HepG2 (cell line): ENCODE results near the gene CCDC197. TPM values are rescaled to one million over a fixed set of nuclear protein-coding genes. Genes with fewer than 3 reads are reported as not detected.
A peak's percentile ranks its signal among the peaks of the same experiment; 100 is the strongest.

Experiments used
- CHCHD3 ChIP-seq: sonication (generic); formaldehyde crosslinking; IDR thresholded peaks from 2 replicates; pipeline ENCODE4 v1.8.0; 2022; ENCODE audit warnings: mild to moderate bottlenecking, missing genetic modification reagents, moderate library complexity
- MBD4 ChIP-seq: IDR thresholded peaks from 2 replicates; pipeline ENCODE4 v1.6.1; 2012; ENCODE audit warnings: low read length, inconsistent platforms, borderline replicate concordance
- MEIS1 ChIP-seq: sonication (generic); formaldehyde crosslinking; IDR thresholded peaks from 2 replicates; pipeline ENCODE4 v1.9.0; 2021; ENCODE audit warnings: mild to moderate bottlenecking, missing genetic modification reagents, moderate library complexity, borderline replicate concordance
- REXO4 ChIP-seq: sonication (generic); formaldehyde crosslinking; IDR thresholded peaks from 2 replicates; pipeline ENCODE4 v1.8.0; 2022; ENCODE audit warnings: missing genetic modification reagents, mild to moderate bottlenecking, borderline replicate concordance
- SMC3 ChIP-seq: IDR thresholded peaks from 2 replicates; pipeline ENCODE4 v1.6.1; 2011; ENCODE audit warnings: low read length, improper control_type of control experiment
- ZNF121 ChIP-seq: sonication (generic); formaldehyde crosslinking; IDR thresholded peaks from 2 replicates; pipeline ENCODE4 v1.5.0; 2020; ENCODE audit warnings: mild to moderate bottlenecking, missing genetic modification reagents
- ZNF335 ChIP-seq: sonication (generic); formaldehyde crosslinking; IDR thresholded peaks from 2 replicates; pipeline ENCODE4 v1.4.0; 2020; ENCODE audit warnings: missing genetic modification reagents
- ZNF572 ChIP-seq: sonication (generic); formaldehyde crosslinking; IDR thresholded peaks from 2 replicates; pipeline ENCODE4 v1.5.1; 2020; ENCODE audit warnings: mild to moderate bottlenecking, missing genetic modification reagents
- ZNF589 ChIP-seq: sonication (generic); formaldehyde crosslinking; conservative IDR thresholded peaks from 2 replicates; pipeline ENCODE4 v1.8.0; 2022; ENCODE audit warnings: mild to moderate bottlenecking, moderate library complexity, missing genetic modification reagents
- polyA plus RNA-seq, 8 experiments: library from polyadenylated mRNA; depleted of rRNA in 3 of 8; stranded (reverse) in 7 of 8; unstranded in 1 of 8; fragments of >200 nt; fragmentation: Illumina TruSeq in 4 of 8; extraction: Trizol in 4 of 8; gene quantifications; 2 replicates each; pipeline versions ENCODE4 v1.2.1 to v1.2.3, GENCODE V29; 2011 to 2016; ENCODE audit warnings: low read depth in 4 of 8, missing spikeins in 1 of 8, mixed read lengths in 1 of 8; ENCODE audit not compliant: insufficient read depth in 1 of 8
- total RNA-seq, 5 experiments: library from RNA; depleted of rRNA; stranded (reverse); fragments of >200 nt; fragmentation: Illumina TruSeq; extraction: Trizol; gene quantifications; 2 replicates each; pipeline ENCODE4 v1.2.3, GENCODE V29; 2016; ENCODE audit warnings: low read depth in 1 of 5
- TF ChIP-seq, protein P1 (sequence below), 2 experiments: fragments of 450-650 bp in 1 of 2; sonication (generic) in 1 of 2; formaldehyde crosslinking in 1 of 2; IDR thresholded peaks; 2 replicates each; pipeline versions ENCODE4 v1.6.1 to v1.8.0; 2016 to 2022; ENCODE audit warnings: antibody characterized with exemption in 1 of 2, mild to moderate bottlenecking in 1 of 2, missing genetic modification reagents in 1 of 2
- TF ChIP-seq, protein P2 (sequence below): sonication (generic); formaldehyde crosslinking; IDR thresholded peaks from 2 replicates; pipeline ENCODE4 v1.5.1; 2020; ENCODE audit warnings: missing genetic modification reagents, mild to moderate bottlenecking, borderline replicate concordance
- TF ChIP-seq, protein P3 (sequence below): sonication (generic); formaldehyde crosslinking; IDR thresholded peaks from 2 replicates; pipeline ENCODE4 v1.4.0; 2020; ENCODE audit warnings: missing genetic modification reagents; ENCODE audit errors: not compliant biosample characterization
- TF ChIP-seq, protein P4 (sequence below): sonication (generic); formaldehyde crosslinking; IDR thresholded peaks from 2 replicates; pipeline ENCODE4 v1.4.0; 2020; ENCODE audit warnings: low read depth, mild to moderate bottlenecking, missing genetic modification reagents

The CCDC197 gene
- total and polyA plus RNA-seq, 2 of the 13 experiments (the other 11 are each of a cell fraction or from before 2014, with no cell fraction given): 0.11 to 0.13 TPM

DNA sequence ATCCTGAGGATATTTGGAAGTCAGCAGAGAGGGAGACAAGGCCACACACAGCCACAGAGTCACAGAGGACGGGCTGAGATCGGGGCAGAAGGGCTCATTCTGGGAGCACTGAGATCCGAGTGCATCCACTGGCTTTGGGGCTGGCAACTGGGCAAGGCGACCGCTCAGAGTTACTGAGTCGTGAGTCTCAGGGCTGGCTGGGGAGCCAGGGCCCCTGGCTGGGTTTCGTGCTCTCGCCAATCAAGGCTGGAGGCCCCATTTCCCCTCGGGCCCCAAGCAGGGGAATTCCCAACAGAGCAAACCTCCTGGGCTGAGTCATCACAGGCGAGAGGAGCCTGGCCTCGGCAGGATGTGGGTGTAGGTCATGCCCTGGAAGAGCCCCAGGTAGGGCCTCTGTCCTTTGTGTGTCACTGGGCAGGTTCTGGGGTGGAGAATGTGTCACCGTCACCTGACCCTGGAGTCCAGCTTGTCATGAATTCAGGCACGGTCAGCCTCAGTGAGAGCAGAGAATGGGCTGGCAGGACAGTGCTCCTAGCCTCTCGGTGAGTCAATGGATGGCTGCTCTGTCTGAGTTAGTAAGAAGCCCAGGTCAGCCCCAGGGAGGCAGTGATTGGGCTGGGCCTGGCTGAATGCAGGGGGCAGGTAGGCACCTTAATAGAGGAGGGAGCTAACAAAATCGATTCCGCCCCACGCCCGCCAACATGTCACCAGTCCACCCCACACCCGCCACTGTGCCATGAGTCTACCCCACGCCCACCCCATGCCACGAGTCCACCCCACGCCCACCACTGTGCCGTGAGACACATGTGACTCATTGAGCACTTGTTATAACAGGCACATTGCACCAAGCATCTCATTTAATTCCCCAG, 37.6 kb upstream of the CCDC197 start (continued):
- TF ChIP-seq, protein P1, sequence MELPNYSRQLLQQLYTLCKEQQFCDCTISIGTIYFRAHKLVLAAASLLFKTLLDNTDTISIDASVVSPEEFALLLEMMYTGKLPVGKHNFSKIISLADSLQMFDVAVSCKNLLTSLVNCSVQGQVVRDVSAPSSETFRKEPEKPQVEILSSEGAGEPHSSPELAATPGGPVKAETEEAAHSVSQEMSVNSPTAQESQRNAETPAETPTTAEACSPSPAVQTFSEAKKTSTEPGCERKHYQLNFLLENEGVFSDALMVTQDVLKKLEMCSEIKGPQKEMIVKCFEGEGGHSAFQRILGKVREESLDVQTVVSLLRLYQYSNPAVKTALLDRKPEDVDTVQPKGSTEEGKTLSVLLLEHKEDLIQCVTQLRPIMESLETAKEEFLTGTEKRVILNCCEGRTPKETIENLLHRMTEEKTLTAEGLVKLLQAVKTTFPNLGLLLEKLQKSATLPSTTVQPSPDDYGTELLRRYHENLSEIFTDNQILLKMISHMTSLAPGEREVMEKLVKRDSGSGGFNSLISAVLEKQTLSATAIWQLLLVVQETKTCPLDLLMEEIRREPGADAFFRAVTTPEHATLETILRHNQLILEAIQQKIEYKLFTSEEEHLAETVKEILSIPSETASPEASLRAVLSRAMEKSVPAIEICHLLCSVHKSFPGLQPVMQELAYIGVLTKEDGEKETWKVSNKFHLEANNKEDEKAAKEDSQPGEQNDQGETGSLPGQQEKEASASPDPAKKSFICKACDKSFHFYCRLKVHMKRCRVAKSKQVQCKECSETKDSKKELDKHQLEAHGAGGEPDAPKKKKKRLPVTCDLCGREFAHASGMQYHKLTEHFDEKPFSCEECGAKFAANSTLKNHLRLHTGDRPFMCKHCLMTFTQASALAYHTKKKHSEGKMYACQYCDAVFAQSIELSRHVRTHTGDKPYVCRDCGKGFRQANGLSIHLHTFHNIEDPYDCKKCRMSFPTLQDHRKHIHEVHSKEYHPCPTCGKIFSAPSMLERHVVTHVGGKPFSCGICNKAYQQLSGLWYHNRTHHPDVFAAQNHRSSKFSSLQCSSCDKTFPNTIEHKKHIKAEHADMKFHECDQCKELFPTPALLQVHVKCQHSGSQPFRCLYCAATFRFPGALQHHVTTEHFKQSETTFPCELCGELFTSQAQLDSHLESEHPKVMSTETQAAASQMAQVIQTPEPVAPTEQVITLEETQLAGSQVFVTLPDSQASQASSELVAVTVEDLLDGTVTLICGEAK (IDR thresholded peaks at IDR 0.05): no peak
- TF ChIP-seq, protein P1 (CRISPR knock-in tag; IDR thresholded peaks at IDR 0.05): peak; percentile 87; the same call in 1 of the 2 replicates
- peak; percentile 39; the same call in 1 of the 2 replicates for TF ChIP-seq ZNF121 (CRISPR knock-in tag)
- TF ChIP-seq MEIS1: no peak; the same call in 1 of the 2 replicates
- no peak for TF ChIP-seq SMC3
- TF ChIP-seq, protein P2, sequence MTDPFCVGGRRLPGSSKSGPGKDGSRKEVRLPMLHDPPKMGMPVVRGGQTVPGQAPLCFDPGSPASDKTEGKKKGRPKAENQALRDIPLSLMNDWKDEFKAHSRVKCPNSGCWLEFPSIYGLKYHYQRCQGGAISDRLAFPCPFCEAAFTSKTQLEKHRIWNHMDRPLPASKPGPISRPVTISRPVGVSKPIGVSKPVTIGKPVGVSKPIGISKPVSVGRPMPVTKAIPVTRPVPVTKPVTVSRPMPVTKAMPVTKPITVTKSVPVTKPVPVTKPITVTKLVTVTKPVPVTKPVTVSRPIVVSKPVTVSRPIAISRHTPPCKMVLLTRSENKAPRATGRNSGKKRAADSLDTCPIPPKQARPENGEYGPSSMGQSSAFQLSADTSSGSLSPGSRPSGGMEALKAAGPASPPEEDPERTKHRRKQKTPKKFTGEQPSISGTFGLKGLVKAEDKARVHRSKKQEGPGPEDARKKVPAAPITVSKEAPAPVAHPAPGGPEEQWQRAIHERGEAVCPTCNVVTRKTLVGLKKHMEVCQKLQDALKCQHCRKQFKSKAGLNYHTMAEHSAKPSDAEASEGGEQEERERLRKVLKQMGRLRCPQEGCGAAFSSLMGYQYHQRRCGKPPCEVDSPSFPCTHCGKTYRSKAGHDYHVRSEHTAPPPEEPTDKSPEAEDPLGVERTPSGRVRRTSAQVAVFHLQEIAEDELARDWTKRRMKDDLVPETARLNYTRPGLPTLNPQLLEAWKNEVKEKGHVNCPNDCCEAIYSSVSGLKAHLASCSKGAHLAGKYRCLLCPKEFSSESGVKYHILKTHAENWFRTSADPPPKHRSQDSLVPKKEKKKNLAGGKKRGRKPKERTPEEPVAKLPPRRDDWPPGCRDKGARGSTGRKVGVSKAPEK (CRISPR knock-in tag): no peak
- TF ChIP-seq CHCHD3 (CRISPR knock-in tag): no peak
- TF ChIP-seq MBD4: no peak
- TF ChIP-seq, protein P3, sequence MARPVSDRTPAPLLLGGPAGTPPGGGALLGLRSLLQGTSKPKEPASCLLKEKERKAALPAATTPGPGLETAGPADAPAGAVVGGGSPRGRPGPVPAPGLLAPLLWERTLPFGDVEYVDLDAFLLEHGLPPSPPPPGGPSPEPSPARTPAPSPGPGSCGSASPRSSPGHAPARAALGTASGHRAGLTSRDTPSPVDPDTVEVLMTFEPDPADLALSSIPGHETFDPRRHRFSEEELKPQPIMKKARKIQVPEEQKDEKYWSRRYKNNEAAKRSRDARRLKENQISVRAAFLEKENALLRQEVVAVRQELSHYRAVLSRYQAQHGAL: no peak
- TF ChIP-seq, protein P4, sequence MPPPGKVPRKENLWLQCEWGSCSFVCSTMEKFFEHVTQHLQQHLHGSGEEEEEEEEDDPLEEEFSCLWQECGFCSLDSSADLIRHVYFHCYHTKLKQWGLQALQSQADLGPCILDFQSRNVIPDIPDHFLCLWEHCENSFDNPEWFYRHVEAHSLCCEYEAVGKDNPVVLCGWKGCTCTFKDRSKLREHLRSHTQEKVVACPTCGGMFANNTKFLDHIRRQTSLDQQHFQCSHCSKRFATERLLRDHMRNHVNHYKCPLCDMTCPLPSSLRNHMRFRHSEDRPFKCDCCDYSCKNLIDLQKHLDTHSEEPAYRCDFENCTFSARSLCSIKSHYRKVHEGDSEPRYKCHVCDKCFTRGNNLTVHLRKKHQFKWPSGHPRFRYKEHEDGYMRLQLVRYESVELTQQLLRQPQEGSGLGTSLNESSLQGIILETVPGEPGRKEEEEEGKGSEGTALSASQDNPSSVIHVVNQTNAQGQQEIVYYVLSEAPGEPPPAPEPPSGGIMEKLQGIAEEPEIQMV (CRISPR knock-in tag): peak; percentile 69; the same call in 1 of the 2 replicates
- TF ChIP-seq ZNF335 (CRISPR knock-in tag): peak; percentile 83; the same call in 1 of the 2 replicates
- 0 out of 2 replicates have a peak, but pooled peaks have one; percentile 30 for TF ChIP-seq ZNF572 (CRISPR knock-in tag)
- no peak for TF ChIP-seq REXO4 (CRISPR knock-in tag)
- TF ChIP-seq ZNF589 (CRISPR knock-in tag): peak; percentile 84; the same call in 1 of the 2 replicates
